Iris pigment epithelial cell (primary cell): ENCODE results near the gene PALLD.

Source experiments
- DNase-seq: peaks from one replicate; pipeline ENCODE4 v3.0.0-alpha.2; 2011; ENCODE audit warnings: low read depth

The PALLD gene

DNA sequence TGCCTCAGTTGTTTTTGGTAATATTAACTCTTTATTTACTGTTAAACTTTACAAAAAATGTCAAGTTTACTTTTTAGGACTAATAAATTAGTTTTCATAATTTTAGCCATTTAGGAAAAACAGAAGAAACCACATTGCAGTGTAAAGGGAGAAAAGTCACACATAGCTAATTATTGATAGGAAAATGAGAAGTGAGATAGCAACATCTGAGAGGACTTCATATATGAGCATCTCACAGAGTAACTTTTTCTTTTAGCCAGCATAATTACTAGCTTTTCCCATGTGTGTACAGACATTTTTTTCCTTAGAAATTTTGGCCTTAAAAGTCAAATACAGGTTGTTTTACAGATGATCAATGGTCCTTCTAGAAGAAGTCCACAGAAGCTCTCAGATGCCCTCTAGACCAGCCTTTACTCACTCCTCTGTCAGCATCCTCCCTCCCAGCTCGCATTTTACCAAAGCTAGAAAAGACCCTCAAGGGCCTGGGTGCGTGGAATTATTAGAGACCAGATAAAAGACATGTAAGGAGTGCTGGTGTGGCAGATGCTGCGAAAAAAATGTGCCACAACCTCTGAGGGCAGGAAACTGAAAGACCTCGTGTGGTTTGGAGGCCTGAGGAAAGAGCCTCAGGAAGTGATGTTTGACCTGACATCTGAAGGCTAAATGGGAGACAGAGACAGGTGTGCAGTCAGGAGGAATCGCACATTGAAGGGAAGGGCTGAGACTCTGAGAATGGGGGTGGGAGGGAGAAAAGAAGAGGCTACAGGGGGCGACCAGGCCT, 356.3 kb downstream of the PALLD start:
- DNase-seq = no peak

DNA sequence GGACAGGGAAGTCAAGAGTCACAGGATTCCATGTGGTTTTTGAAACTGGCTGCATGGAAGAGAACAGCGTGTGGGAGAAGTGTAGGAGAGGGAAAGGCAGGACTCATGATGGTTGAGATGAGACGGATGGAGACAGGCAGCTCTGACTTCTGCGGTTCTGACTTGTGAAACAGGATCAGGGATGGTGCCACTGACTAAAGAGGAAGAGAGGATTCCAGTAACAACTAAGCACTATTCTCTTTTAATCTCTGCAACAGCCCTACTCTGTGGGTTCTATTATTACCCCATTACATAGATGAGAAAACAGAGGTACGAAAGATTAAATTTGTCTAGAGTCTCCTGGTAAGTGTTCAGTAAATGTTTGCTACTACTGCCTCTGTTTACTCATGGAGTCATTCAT, 356.9 kb downstream of the PALLD start:
- DNase-seq = no peak

DNA sequence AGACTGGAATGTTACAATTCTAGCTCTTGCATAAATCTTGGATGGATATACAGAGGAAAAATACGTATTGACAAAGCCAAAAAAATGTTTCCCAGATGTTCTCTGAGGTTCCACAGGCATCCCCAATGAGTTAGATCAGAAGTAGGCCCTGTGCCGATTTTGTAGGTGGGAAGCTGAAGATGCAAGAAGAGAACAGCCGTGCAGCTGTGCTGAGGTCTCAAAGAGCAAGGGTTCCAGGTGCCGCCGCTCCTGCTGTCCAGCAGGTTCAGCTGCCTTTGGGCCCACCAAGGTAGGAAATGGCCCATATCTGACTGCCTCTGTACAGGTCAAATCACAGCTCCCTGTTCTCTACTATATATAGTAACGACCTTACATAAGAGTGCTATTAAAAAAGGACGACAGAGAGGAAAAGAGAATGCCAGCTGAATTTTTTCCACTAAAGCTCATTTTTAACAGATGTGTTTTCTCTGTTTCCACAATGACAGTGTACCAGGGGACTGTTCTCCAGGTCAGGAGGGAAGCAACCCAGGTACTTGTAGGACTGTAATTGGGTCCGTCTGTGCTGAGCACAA, 357.6 kb downstream of the PALLD start:
- DNase-seq = no peak

DNA sequence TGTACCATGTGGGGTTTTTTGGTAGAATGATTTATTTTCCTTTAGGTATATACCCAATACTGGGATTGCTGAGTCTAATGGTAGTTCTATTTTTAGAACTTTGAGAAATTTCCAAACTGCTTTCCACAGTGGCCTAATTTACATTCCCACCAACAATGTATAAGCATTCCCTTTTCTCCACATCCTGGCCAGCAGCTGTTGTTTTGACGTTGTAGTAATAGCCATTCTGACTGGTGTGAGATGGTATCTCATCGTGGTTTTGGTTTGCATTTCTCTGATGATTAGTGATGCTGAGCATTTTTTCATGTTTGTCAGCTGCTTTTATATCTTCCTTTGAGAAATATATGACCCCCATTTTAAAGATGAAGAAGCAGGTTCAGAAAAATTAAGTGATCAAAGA, 359.5 kb downstream of the PALLD start:
- peak; percentile 93 for DNase-seq

DNA sequence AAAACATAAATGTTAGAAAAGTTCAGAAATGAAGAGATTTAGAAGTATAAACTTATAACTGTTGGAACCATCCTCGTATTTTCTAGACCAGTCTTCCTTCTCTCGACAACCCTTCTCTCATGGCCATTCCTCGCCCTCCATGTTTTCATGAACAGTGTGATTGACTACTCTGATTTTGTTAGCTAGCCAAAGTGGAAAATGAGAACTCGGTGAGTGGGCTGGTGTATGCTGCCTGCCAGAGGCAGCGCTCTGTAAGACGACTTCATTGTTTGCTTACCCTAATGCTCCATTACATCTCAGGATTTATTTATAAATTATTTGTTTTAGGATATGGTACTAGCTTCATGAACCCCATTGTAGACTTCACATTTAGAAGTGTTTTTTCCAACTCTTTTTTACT, 360.2 kb downstream of the PALLD start:
- peak; percentile 69 for DNase-seq

DNA sequence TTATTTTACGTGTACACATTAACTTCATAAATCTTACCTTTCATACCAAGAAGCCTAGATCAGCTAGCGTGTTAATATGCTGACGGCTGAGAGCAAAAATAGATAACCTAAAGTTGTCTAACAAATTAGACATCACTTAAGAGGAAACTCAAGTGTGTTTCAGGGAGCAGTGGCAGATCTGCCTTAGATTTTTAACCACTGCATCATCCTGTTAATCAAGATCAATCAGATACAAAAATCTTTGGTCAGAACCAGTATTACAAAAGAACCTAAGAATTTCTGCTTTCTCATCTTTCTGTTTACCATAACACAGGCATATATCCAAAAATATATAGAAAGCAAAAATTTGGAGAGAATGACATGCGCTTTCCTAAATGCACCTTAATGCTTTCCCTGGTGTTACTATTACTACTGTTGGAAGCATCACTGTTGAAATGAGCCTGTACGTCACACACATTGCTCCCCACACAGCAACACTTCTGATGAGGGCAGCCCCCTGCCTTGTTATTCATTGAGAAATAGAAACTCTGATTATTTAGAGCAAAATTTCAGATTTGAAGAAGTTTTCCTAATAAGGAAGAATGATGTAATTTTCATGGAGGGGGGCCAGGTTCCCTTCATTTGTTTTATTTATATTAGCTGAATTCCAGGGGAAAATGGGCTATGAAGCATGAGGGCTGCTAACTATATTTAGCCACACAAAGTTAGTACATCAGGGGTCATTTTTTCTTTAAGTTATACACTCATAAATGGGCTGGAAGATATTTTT, 360.9 kb downstream of the PALLD start:
- DNase-seq = peak; percentile 91

DNA sequence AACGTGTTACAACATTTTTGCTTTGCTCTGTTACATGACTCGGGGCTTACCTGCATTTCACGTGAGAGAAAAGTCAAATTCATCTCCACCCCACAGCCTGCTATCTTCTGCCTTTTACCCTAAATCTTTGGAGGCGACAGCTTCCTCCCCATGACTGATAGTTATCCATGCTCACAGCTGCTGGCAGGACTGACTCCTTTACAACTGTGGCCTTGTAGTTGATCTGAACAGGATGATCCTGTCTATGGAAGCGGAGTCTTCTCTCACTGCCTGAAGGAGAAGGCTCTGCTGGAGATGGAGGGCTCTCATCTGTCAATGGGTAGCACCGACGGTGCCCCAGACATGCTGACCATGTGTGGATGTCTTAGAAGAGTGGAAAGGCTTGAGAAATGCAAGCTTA, 362.2 kb downstream of the PALLD start:
- DNase-seq = no peak

DNA sequence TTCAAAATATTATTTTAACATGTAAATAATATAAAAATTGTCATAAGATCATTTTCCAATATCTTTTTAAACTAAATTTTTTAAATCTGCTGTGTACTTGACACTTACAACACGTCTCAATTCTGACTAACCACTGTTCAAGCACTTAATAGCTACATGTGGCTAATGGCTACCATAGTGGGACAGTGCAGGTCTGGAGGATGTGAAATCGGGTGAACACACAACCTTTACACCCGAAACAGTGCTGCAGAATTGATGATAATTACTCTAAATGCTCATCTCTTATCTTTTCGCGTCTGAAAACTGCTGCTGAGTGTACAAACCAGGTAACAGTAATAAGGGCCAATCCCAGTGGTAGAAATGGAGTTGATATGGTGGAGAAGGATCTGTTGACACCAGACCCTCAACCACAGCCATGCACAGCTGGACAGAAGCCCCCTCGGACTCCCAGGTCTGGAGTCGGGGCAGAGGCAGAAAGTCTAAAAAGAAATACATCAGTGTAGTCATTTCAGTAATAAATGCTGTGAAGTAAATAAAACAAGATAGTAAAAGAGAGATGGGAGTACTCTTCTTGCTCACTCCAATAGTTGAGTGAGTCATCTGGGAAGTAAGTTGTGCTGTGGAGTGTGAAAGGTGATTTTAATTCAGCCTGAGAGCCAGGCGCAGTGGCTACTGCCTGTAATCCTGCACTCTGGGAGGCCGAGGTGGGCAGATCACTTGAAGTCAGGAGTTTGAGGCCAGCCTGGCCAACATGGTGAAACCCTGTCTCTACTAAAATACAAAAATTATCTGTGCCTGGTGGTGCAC, 363.2 kb downstream of the PALLD start:
- peak; percentile 77 for DNase-seq

DNA sequence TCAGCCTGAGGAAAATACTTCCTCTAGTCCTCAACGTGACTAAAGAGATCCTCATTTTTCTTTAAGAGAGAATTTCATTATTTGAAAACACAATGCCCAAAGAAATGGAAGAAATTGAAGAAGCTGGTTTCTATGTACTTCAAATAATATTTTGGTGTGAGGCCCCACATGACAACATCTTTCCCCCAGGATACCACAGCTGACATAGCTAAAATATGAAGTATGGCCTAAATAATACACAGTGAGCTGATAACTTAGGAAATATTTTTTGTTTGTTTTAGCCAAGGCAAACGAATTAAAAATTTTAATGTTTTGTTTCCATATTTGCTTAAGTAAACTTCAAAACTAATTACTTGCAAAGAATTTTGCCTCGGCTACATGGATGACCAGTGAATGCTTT, 364.0 kb downstream of the PALLD start:
- no peak for DNase-seq

DNA sequence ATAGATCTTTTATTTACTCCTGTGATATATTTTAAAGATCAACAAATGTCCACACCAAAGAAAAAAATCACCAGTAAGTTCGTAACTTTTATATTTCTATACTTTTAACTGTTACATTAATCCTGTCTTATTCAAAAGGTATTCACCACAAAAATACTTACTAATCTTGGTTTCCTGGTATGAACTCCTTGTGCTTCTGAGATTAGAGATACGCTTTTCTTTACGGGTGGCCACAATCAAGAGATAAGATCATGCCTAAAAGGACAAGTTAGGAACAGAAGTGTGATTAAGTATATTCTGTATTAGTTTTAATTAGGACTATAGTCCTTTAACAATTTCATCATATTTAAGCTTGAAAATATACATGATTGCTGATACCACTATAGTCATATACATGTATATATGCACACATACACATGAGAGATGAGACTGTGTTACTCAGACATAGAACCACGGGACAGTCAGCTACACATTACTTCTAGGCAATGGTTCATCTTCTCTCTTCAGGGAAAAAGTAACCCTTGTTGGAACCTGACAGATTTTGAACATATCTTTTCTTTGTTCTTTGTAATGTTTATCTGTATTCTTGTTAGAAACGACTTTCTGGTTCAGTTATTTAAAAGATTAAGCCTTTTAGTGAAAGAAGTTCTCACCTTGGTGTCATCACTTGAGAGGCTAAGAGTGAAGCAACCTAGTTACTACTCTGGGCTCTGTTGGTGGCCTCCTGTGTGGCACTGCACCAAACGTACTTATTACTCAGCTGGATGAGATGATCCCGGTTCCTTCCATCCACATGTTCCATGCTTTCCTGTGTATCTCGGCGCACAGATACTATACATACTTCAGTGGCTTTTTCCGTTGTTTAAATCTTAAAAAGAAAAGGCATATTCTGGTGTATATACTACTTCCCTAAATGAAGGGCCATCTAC, 367.1 kb downstream of the PALLD start:
- no peak for DNase-seq

DNA sequence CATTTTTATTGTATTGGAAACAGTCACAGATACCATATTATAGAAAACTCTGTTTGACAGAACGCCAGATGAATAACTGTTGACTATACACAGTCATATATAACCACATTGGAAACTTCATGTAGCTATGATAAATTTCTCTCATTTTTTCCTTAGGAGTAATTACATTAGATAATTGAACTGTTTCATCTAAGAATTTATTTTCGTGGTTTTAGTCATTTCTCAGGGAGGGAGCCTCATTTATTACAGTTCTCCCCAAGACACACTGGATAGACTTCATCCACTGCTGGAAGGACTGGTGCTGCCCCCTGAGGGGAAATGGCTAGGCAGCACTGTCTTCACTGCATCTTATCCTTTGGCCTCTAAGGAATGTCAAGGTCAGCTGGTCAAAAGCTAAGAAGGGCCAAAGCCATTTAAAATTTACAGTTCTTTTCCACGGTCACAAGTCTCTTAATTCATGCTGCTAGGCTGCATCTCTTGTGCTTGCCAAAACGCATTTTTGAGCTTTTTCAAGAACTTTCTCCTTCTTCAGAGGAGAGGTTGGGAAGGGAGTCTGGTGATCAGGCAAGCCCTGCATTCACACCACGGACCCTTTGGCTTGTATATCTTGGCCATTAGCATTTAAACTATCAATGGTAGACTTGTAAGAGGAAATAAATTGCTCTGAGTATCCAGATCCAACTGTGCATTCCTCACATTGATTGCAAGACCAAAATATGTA, 368.1 kb downstream of the PALLD start:
- peak; percentile 65 for DNase-seq

DNA sequence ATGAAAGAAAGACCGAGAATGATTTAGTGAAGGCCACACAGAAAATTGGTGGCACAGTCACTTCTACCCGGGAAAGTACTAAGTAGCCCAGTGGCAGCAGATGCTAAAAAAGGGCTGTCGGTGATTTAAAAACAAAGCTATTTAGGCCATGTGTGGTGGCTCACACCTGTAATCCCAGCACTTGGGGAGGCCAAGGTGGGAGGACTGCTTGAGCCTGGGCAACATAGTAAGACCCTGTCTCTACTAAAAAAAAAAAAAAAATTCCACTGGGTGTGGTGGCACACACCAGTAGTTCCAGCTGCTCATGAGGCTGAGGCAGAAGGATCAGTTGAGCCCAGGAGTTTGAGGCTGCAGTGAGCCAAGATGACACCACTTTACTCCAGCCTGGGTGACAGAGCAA, 369.0 kb downstream of the PALLD start:
- DNase-seq = no peak

DNA sequence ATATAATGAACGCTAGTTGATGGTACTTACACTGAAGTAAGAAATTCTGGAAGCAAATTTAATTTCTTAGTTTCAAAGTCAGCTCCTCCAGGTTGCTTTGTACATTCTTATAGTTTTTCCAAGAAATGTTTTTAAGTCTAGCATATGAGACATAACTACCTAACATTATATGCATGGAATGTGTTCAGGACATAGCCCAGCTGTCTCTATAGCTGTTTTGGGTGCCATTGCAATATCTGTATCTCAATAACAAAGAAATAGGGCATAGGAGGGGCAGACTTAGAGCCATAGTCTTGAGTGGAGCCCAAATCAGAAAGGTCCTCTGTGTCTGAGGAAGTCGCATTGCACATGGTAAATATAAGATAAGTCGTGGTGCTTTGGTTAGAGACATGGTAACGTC, 369.8 kb downstream of the PALLD start:
- DNase-seq = no peak

DNA sequence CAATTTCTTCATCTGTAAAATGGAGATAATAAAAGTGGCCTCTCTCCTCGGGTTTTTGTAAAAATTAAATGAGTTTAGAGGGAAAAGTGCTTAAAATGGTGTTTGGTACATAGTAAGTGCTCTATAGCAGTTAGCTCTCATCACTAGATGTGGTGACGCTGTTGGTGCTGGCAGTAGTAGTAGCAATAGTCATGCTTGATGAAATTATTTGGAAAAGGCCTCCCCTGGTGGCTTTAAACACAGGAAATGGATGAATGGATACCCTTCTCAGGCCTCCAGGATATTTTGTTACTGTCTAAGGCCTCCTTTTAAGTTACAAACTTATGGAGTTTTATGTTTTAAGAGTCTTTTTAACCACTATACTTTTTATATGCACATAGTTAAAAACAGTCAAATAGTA, 370.3 kb downstream of the PALLD start:
- no peak for DNase-seq

DNA sequence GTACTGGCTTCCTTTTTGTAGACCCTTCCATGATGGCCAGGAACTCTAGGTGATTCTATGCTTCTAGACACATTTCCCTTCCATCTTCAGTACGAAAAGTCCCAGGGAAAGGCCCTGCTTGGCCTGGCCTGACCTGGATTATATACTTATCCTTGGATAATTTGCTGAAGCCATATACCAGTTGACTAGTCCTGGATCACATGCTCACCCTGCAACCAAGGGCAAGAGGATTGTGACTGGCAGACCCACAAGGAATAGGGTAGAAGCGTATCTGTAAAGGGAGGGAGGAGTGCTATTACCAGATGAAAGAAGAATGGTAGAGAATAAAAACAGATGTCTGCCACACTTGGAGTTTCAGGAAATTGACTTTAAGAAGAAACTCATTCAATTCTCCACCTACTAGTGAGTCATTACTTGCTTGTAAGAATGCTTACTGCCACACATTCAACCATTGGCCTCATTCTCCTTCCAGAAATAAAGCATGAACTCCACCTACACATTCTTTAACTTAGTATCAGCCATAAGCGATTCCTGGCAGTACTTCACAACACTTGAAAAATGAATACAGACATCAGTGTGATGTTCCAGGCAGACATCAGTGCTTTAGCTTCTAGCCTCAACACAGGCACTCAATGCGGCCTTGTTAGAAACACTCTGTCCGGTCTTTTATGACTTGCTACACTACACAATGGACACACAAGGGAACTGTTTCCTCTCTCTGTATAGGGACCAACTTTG, 371.4 kb downstream of the PALLD start:
- peak; percentile 92 for DNase-seq

DNA sequence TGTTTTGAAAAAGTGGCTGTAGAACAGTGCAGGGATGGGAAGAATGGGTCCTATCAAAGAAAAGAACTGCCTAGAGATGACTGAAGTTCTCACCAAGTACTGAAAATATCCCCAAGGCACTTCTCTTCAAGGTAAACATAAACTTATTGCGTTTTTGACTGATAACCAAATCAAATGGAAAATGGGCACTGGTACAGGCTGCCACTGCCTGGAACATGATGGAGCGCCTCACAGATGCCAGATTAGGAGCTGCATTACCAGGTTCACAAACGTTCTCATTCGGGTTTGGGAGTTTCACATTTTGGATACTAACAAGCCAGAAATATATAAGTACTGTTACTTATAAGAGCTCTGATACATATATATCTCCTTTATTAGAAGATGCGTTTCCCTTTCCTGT, 371.9 kb downstream of the PALLD start:
- DNase-seq = no peak

DNA sequence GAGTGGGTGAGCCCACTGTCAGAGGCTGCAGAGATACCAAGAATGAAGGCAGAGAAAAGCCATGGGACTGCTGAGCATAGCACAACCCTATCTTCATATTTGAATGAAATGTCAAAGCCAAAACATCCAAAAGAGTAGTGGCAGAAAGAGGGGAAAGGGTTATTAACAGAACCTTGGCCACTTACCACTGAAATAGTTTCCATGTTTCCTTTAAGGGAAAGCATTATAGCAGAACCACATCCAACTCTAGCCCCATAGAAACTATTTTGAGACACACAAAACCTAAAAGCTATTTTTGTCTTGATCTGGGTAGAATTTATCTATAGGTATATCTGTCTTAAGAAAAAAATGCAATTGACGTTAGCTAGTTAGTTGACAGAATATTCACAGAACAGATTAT, 373.2 kb downstream of the PALLD start:
- no peak for DNase-seq

DNA sequence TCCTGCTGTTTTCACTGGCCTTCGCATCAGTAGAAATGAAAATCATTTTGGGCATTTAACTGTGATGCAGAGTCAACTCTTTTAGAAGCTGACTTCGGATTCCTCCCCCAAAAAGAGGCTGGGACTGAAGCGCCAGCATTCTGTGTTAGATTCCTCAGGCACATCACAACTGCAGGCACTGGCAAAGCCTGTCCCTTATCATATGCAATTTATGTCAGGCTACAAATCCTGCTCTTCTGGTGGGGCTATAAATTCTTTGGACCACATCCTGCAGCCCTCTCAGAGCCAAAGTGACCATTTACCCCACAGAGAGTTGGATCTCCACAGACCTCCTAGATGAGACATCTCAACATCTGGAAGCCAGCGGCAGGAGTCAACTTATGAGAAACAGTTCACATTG, 374.8 kb downstream of the PALLD start:
- DNase-seq = no peak

DNA sequence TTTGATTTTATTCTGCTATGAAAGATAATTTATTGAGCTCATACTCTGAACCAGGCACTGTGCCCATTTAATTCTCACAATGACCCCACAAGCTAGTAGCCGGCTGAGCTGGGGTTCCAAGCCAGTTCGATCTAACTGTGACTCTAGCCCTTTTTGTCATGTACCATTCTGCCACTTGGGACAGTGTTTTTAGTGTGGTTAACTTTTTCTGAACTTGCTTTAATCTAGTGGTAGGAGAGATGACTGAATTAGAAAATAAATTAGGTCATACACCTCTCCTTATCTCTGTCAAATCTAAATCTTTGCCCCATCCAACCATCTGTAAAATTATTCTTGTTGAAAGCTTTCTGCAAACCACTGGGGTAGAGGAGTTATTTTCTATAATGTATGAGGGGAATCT, 377.2 kb downstream of the PALLD start:
- DNase-seq = no peak

DNA sequence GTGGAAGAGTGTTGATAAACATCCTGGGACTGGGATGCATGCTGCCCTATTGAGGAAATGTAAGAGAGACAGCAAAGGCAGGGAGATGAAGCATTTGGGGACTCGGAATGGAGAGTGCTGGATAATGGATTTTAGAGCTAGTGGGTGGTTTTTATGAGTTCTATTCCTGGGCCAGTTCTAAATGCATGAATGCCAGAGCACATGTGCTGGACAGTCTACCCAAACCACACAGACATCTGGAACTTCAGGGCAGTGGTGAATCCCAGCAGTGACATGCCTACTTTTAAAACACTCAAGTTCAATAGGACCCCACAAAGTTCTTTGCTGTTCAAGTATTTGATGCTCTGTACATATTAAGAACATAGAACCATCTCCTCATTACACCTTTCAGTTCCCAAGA, 379.3 kb downstream of the PALLD start:
- no peak for DNase-seq
